ENCODE results near the gene BRSK1.

BRSK1 gene

DNA sequence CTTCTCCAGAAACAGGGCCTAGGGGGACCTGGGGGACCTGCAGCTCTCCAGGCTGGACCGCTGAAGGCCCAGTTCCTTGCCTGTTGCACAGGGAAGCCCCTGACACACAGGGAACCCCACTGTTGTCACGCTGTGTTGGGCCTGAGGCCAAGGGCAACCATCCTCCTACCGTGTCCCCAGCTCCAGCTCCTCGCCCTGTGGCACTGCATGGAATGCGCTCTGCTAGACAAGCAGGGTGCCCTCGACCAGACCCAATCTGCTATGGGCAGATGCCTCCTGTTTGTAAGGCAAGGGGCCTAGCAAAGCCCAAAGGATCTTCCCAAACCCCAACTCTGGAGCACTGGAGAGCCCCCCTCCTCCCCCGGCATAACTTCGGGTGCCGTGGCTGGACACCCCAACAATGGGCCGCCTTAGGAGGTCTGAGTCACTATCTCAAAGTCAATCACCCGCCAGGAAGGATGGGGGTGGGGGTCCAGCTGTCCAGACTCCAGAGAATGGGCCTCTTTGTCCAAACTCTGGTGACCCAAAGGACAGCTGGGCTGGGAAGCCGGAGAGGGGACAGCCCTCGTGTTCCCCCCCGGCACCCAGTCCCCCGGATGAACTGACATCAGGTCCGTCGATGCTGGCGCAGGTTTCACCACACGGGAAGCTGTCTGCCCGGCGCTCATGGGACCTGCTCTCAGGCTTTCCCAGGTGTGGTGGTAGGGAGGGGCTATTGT is 3.7 kb downstream of the BRSK1 start:
- H3K27me3 ChIP-seq (ENCODE audit: control insufficient read depth, insufficient read depth, low read length), result no peaks in the 10 kb centered on the region
- DNase-seq (ENCODE audit: low read depth, low spot score), result no peak
- H3K27ac ChIP-seq (ENCODE audit: low read length), result no peak overlapping the region
- no peak overlapping the region for H3K4me3 ChIP-seq (ENCODE audit: low read length)
- peaks cover 2% of the 10 kb centered on the region; the same call in 1 of the 2 replicates for H3K4me1 ChIP-seq (ENCODE audit: control insufficient read depth, insufficient read depth, low read length)
- WGBS (ENCODE audit: insufficient coverage, insufficient read length), result no CpG with 5 or more reads among the region's 21 CpGs
- peaks cover 11% of the 10 kb centered on the region for H3K36me3 ChIP-seq (ENCODE audit: control insufficient read depth, insufficient read depth, low read length)
- no peaks in the 10 kb centered on the region for H3K9me3 ChIP-seq (ENCODE audit: control insufficient read depth, insufficient read depth, low read length)

DNA sequence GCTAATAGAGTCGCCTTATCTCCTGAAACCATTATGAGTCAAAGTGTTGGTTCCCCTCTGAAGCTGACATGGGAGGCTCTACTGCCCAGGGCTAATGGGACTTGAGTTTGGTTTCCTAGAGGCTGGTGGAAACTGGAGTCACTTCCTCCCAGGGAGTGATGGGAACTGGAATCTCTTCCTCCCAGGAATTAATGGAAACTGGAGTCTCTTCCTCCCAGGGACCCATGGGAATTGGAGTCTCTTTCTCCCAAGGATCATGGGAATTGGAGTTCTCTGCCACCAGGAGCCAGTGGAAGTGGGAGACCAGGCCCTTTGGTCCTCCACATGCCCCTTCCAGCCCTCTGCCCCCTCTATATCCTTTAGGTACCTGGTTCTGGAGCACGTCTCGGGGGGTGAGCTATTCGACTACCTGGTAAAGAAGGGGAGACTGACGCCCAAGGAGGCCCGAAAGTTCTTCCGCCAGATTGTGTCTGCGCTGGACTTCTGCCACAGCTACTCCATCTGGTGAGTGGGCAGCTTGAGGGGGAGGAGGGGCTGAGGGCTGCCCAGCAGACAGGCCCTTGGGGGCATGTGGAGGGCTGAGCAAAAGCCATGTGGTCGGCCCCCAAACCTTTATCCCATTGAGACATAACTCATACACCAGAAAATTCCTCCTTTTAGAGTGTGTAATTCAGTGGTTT is 5.5 kb downstream of the BRSK1 start:
- H3K4me1 ChIP-seq (ENCODE audit: control insufficient read depth, insufficient read depth, low read length), result no peaks in the 10 kb centered on the region
- H3K27ac ChIP-seq (ENCODE audit: low read length), result no peak overlapping the region
- no peak overlapping the region for H3K4me3 ChIP-seq (ENCODE audit: low read length)
- H3K36me3 ChIP-seq (ENCODE audit: control insufficient read depth, insufficient read depth, low read length), result peaks cover 16% of the 10 kb centered on the region
- no CpG with 5 or more reads among the region's 9 CpGs for WGBS (ENCODE audit: insufficient coverage, insufficient read length)
- no peaks in the 10 kb centered on the region for H3K27me3 ChIP-seq (ENCODE audit: control insufficient read depth, insufficient read depth, low read length)
- H3K9me3 ChIP-seq (ENCODE audit: control insufficient read depth, insufficient read depth, low read length), result no peaks in the 10 kb centered on the region
- DNase-seq (ENCODE audit: low read depth, low spot score), result no peak

DNA sequence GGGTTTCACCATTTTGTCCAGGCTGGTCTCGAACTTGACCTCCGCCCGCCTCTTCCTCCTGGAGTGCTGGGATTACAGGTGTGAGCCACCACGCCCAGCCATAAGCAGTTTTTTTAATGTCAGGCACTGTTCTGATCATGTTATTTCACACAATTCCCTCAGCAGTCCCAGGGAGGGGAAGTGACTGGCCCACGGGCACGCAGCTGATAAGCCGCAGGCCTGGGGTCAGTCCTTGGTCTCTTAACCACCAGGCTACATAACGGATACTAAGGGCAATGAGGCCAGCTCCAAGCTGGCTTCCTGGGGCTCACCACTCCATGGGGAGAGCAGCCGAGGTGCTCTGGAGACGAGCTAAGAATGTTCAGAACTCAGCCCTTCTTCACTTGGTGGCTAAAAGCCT is 13.5 kb downstream of the BRSK1 start:
- H3K27me3 ChIP-seq (ENCODE audit: control insufficient read depth, insufficient read depth, low read length), result no peaks in the 10 kb centered on the region
- H3K36me3 ChIP-seq (ENCODE audit: control insufficient read depth, insufficient read depth, low read length), result peaks cover 7% of the 10 kb centered on the region; the same call in 1 of the 2 replicates
- WGBS (ENCODE audit: insufficient coverage, insufficient read length), result no CpG with 5 or more reads among the region's 10 CpGs
- H3K4me3 ChIP-seq (ENCODE audit: low read length), result no peak overlapping the region
- H3K4me1 ChIP-seq (ENCODE audit: control insufficient read depth, insufficient read depth, low read length), result no peaks in the 10 kb centered on the region
- H3K27ac ChIP-seq (ENCODE audit: low read length), result no peak overlapping the region
- H3K9me3 ChIP-seq (ENCODE audit: control insufficient read depth, insufficient read depth, low read length), result no peaks in the 10 kb centered on the region
- DNase-seq (ENCODE audit: low read depth, low spot score), result no peak

DNA sequence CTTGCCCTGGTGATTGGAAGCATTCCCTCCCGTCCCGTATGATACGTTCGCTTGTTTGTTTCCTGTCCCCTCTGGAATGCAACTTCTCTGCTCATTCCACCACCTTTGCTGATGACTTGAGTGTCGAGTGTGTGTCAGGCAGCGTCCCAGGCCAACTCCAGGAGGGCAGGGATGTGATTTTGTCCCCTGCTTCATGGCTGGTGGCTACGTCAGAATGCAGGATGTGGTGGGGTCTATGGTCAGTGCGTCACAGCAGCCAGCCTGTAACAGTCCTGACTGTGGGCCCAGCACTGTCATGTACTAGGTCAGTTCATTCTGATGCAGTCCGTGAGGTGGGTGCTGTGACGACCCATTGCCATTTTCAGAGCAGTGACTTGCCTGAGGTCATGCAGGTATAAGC is 16.2 kb downstream of the BRSK1 start:
- no peak for DNase-seq (ENCODE audit: low read depth, low spot score)
- Histone ChIP-seq H3K36me3 (ENCODE audit: control insufficient read depth, insufficient read depth, low read length) (peaks cover 12% of the 10 kb centered on the region), H3K27ac (ENCODE audit: low read length) (no peak overlapping the region), H3K4me1 (ENCODE audit: control insufficient read depth, insufficient read depth, low read length) (no peaks in the 10 kb centered on the region), H3K27me3 (ENCODE audit: control insufficient read depth, insufficient read depth, low read length) (no peaks in the 10 kb centered on the region), H3K9me3 (ENCODE audit: control insufficient read depth, insufficient read depth, low read length) (no peaks in the 10 kb centered on the region), H3K4me3 (ENCODE audit: low read length) (no peak overlapping the region)
- WGBS (ENCODE audit: insufficient coverage, insufficient read length), result no CpG with 5 or more reads among the region's 10 CpGs

DNA sequence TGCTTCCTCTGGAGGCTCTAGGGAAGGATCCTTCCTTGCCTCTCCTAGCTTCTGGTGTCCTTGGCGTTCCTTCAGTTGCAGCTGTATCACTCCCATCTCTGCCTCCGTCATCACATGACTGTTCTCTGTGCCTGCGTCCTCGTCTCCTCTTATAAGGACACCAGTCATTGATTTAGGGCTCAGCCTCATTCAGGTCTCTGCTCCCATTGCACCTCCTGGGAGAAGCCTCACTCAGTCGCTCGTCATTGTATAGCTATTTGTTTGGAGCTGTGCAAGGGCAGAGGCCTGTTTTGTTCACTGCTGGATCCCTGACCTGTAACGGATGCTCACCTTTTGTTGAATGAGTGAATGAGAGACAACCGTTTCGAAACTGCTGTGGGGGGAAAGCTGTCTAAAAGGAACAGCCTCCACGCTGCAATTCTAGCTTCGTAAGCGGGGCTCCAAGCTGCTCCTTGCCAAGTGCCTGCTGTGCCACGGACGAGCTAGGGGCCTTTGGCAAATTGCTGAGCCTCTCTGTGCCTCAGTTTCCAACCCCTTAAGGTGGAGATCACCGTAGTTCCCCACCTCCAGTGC is 17.2 kb downstream of the BRSK1 start:
- Histone ChIP-seq H3K4me1 (ENCODE audit: control insufficient read depth, insufficient read depth, low read length) (no peaks in the 10 kb centered on the region), H3K9me3 (ENCODE audit: control insufficient read depth, insufficient read depth, low read length) (no peaks in the 10 kb centered on the region), H3K36me3 (ENCODE audit: control insufficient read depth, insufficient read depth, low read length) (peaks cover 11% of the 10 kb centered on the region), H3K4me3 (ENCODE audit: low read length) (no peak overlapping the region), H3K27ac (ENCODE audit: low read length) (no peak overlapping the region), H3K27me3 (ENCODE audit: control insufficient read depth, insufficient read depth, low read length) (no peaks in the 10 kb centered on the region)
- no CpG with 5 or more reads among the region's 15 CpGs for WGBS (ENCODE audit: insufficient coverage, insufficient read length)
- DNase-seq (ENCODE audit: low read depth, low spot score), result no peak

DNA sequence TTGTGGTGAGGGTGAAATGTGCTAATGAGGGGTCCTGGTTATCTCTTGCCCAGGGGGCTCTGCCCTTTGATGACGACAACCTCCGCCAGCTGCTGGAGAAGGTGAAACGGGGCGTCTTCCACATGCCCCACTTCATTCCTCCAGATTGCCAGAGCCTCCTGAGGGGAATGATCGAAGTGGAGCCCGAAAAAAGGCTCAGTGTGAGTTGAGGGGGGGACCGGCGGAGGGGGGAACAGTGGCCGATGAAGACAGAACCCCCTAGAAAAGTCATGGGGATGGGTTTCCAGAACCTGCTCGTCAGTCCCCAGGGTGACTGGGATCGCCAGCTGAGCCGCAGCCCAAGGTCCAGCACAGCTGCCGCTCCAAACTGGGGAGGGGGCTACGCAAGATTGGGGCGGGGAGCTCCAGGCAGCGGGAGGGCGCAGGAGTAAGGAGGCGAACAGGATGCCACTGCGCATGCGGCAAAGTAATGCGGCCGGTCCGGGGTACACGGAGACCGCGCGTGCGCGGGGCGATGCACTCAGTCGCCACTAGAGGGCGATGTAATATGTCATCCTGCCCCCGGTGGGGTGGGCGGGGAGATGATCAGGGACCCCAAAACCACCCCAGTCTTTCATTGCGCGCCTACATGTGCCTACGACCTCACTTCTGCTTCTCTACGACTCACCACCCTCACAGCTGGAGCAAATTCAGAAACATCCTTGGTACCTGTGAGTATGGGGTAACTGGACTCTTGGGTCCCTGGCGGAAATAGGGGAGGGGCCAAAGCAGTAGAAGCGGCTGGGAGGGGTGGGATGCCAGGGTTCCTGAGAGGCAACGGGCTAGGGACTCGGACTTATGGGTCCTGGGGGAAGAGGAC is 17.9 kb downstream of the BRSK1 start:
- H3K36me3 ChIP-seq (ENCODE audit: control insufficient read depth, insufficient read depth, low read length), result peaks cover 17% of the 10 kb centered on the region
- no peaks in the 10 kb centered on the region for H3K27me3 ChIP-seq (ENCODE audit: control insufficient read depth, insufficient read depth, low read length)
- no peaks in the 10 kb centered on the region for H3K4me1 ChIP-seq (ENCODE audit: control insufficient read depth, insufficient read depth, low read length)
- H3K27ac ChIP-seq (ENCODE audit: low read length), result no peak overlapping the region
- no peaks in the 10 kb centered on the region for H3K9me3 ChIP-seq (ENCODE audit: control insufficient read depth, insufficient read depth, low read length)
- H3K4me3 ChIP-seq (ENCODE audit: low read length), result no peak overlapping the region
- DNase-seq (ENCODE audit: low read depth, low spot score), result no peak
- no CpG with 5 or more reads among the region's 42 CpGs for WGBS (ENCODE audit: insufficient coverage, insufficient read length)

DNA sequence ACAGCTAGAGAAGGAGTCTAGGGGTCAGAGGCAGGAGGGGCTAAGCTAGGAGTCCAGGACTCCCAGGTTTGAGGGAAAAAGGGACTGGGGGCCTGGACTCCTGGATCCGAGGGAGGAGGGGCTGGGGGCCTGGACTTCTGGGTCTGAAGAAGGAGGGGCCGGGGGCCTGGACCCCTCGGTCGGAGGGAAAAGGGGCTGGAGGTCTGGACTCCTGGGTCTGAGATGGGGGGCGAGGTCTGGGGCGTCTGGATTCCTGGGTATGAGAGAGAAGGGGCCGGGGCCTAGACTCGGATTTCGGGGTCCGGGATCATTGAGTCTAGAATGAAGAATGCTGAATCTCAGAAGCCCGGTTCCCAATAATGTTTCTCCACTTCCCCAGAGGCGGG is 18.5 kb downstream of the BRSK1 start:
- Histone ChIP-seq H3K4me1 (ENCODE audit: control insufficient read depth, insufficient read depth, low read length) (no peaks in the 10 kb centered on the region), H3K27ac (ENCODE audit: low read length) (no peak overlapping the region), H3K9me3 (ENCODE audit: control insufficient read depth, insufficient read depth, low read length) (no peaks in the 10 kb centered on the region), H3K4me3 (ENCODE audit: low read length) (no peak overlapping the region), H3K36me3 (ENCODE audit: control insufficient read depth, insufficient read depth, low read length) (peaks cover 21% of the 10 kb centered on the region), H3K27me3 (ENCODE audit: control insufficient read depth, insufficient read depth, low read length) (no peaks in the 10 kb centered on the region)
- no peak for DNase-seq (ENCODE audit: low read depth, low spot score)
- no CpG with 5 or more reads among the region's 12 CpGs for WGBS (ENCODE audit: insufficient coverage, insufficient read length)

DNA sequence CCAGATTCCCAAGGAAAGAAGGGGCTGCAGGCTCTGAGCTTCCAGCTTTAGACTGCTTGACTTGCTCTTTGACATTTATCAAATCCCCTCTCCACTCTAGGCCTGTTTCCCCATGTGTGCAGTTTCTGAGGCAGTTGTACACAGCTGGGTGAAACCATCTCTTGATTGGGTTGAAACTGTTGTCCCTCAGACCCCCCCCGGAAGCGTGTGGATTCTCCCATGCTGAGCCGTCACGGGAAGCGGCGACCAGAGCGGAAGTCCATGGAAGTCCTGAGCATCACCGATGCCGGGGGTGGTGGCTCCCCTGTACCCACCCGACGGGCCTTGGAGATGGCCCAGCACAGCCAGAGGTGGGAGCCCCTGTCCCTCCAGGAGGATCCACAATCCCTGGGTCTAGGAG is 19.7 kb downstream of the BRSK1 start:
- no peak for DNase-seq (ENCODE audit: low read depth, low spot score)
- no CpG with 5 or more reads among the region's 11 CpGs for WGBS (ENCODE audit: insufficient coverage, insufficient read length)
- no peak overlapping the region for H3K27ac ChIP-seq (ENCODE audit: low read length)
- H3K9me3 ChIP-seq (ENCODE audit: control insufficient read depth, insufficient read depth, low read length), result no peaks in the 10 kb centered on the region
- peaks cover 21% of the 10 kb centered on the region for H3K36me3 ChIP-seq (ENCODE audit: control insufficient read depth, insufficient read depth, low read length)
- H3K27me3 ChIP-seq (ENCODE audit: control insufficient read depth, insufficient read depth, low read length), result no peaks in the 10 kb centered on the region
- no peak overlapping the region for H3K4me3 ChIP-seq (ENCODE audit: low read length)
- H3K4me1 ChIP-seq (ENCODE audit: control insufficient read depth, insufficient read depth, low read length), result no peaks in the 10 kb centered on the region

DNA sequence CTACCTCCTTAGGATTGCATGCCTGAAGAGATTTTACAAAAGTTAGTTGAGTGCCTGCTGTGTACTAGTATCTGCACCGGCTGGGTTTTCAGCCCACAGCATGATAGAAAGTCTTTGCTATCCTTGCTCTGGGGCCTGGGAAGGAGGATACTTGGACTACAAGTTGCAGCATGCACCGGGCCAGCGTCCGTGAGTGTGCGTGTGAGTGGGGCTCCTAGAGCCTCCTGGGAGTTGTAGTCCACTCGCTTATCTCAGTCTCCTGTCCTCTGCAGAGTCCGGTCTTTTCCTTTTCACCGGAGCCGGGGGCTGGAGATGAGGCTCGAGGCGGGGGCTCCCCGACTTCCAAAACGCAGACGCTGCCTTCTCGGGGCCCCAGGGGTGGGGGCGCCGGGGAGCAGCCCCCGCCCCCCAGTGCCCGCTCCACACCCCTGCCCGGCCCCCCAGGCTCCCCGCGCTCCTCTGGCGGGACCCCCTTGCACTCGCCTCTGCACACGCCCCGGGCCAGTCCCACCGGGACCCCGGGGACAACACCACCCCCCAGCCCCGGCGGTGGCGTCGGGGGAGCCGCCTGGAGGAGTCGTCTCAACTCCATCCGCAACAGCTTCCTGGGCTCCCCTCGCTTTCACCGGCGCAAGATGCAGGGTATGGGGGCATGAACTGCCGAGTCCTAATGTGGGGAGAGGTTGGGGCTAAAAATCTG is 20.6 kb downstream of the BRSK1 start:
- DNase-seq (ENCODE audit: low read depth, low spot score), result no peak
- Histone ChIP-seq H3K36me3 (ENCODE audit: control insufficient read depth, insufficient read depth, low read length) (peaks cover 24% of the 10 kb centered on the region), H3K4me3 (ENCODE audit: low read length) (no peak overlapping the region), H3K4me1 (ENCODE audit: control insufficient read depth, insufficient read depth, low read length) (no peaks in the 10 kb centered on the region), H3K27ac (ENCODE audit: low read length) (no peak overlapping the region), H3K9me3 (ENCODE audit: control insufficient read depth, insufficient read depth, low read length) (no peaks in the 10 kb centered on the region), H3K27me3 (ENCODE audit: control insufficient read depth, insufficient read depth, low read length) (no peaks in the 10 kb centered on the region)
- WGBS (ENCODE audit: insufficient coverage, insufficient read length), result no CpG with 5 or more reads among the region's 39 CpGs

DNA sequence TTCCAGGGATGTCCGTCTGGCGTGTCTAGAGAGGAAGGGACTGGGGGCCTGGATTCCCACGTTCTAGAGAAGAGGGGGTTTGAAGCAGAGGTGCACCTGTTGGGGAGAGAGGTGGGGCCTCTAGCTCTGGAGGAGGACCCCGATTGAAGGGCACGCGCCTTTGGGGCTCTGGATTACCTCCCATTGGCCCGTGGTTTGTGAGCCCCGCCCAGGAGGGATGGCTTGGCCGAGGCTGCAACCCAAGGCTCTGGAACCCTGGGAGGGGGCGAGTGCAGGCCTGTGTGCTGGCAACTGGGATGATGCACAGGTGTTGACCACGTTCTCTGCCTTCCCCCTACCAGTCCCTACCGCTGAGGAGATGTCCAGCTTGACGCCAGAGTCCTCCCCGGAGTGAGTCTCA is 21.2 kb downstream of the BRSK1 start:
- Histone ChIP-seq H3K4me3 (ENCODE audit: low read length) (no peak overlapping the region), H3K27me3 (ENCODE audit: control insufficient read depth, insufficient read depth, low read length) (no peaks in the 10 kb centered on the region), H3K36me3 (ENCODE audit: control insufficient read depth, insufficient read depth, low read length) (peaks cover 24% of the 10 kb centered on the region), H3K9me3 (ENCODE audit: control insufficient read depth, insufficient read depth, low read length) (no peaks in the 10 kb centered on the region), H3K27ac (ENCODE audit: low read length) (no peak overlapping the region), H3K4me1 (ENCODE audit: control insufficient read depth, insufficient read depth, low read length) (no peaks in the 10 kb centered on the region)
- DNase-seq (ENCODE audit: low read depth, low spot score), result no peak
- no CpG with 5 or more reads among the region's 14 CpGs for WGBS (ENCODE audit: insufficient coverage, insufficient read length)

Measured in iPS DF 6.9 (cell line).